Measurements from ENCODE around the gene KRTAP9-9.
"Not testable (repeated sequence)": the region's sequence is repeated elsewhere in the genome, so short reads cannot be mapped to it uniquely, and the experiment has no call there.

DNA sequence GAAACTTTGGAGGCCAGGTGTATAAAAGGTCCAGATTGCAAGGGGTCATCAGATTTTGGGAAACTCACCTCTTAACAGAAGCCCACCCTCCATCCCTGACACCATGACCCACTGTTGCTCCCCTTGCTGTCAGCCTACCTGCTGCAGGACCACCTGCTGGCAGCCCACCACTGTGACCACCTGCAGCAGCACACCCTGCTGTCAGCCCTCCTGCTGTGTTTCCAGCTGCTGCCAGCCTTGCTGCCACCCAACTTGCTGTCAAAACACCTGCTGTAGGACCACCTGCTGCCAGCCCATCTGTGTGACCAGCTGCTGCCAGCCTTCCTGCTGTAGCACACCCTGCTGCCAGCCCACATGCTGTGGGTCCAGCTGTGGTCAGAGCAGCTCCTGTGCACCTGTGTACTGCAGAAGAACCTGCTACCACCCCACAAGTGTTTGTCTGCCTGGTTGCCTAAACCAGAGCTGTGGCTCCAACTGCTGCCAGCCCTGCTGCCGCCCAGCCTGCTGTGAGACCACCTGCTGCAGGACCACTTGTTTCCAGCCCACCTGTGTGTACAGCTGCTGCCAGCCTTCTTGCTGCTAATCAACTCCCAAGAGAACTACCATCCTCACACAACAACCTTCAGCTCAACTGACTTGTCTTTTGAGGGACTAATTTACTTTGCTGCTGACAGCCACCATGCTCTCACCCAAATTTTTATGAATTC is 22.6 kb upstream of the KRTAP9-9 start, which contains the start of gene KRTAP9-3:
- not testable (repeated sequence) for TF ChIP-seq POLR2AphosphoS5 (IDR thresholded peaks at IDR 0.05; ENCODE audit: low read depth, low read length); POLR2A (IDR thresholded peaks at IDR 0.05; ENCODE audit: low read depth, low read length); TAF1 (IDR thresholded peaks at IDR 0.05; ENCODE audit: low read depth, low read length); SPI1 (IDR thresholded peaks at IDR 0.05; ENCODE audit: low read depth, low read length); POU2F2 (IDR thresholded peaks at IDR 0.05; ENCODE audit: low read depth, low read length); PAX5 (IDR thresholded peaks at IDR 0.05; ENCODE audit: insufficient read depth, low read length, severe bottlenecking)

Data from GM12891 (cell line).